ENCODE measurements around the gene IL1R1.
A peak's percentile ranks its signal among the peaks of the same experiment; 100 is the strongest.
"Not testable (repeated sequence)": the region's sequence is repeated elsewhere in the genome, so short reads cannot be mapped to it uniquely, and the experiment has no call there.

Gene IL1R1

DNA sequence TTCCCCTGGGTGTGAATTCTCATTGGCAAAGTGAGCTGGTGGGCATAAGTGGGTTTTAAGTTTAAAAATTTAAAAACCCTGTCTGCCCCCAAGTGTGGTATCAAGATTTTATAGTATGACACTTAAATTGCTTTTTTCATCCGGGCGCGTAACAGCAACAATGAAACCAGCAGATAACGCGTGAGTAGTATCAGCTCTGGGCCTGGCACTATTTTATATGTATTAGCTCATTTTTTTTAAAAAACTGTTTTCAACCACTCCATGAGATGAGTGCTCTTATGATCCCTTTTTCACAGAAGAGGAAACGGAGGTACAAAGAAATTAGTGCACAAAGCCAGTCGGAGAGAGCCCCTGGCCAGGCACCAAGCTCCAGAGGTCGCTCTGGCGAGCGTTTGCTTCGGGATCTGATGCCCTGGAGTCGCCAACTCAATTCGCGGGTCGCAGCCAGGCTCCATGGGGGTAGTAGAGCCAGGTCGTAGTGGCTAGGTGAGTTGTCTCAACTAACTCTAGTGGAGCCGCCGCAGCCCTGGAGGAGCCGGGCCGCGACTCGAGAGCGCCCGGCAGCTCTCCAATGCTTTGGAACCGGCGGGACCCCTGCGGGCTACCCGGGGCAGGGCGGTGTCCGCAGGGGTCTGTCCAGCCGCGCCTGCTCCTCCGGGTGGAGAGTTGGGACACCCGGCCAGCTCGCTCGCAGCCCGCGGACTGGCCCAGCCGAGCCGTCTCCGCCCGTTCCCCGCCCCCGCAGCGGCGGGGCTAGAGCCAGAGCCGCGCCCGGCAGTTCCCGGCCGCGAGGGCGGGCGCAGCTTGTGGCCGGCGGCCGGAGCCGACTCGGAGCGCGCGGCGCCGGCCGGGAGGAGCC lies at the start of gene IL1R1:
TSS of gene IL1R1 (plus strand) at position 777 of the 859 bp plus-strand sequence. CDS start 14,979 bp downstream, outside the sequence.
- peak; percentile 78 for DNase-seq (ENCODE audit: low read depth, low spot score)

- no peak for DNase-seq (ENCODE audit: low read depth, low spot score)
These were observed 48.9 kb upstream of the IL1R1 start for GRCh38 chr2:102093662-102094061.

- no peak for DNase-seq (ENCODE audit: low read depth, low spot score)
These were observed 47.6 kb upstream of the IL1R1 start for GRCh38 chr2:102094917-102095316.

DNA sequence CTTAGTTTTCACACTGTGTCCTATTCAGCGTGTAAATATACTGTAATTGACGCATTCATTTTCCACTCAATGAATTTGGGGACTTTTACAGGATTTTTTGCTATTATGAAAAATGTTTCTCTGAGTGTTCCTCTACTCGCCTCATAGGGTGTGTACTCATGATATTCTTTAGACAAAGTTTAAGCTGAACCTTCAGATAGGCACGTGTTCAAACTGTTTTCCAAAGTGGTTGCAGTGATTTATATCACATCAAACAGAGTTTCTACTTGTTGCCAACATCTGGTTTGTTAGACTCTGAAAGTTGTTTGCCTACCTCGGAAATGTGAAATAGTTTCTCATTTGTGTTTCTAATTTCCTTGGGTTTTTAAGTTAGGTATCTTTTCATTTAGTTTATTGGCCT lies 46.4 kb upstream of the IL1R1 start:
- DNase-seq (ENCODE audit: low read depth, low spot score) = no peak

DNA sequence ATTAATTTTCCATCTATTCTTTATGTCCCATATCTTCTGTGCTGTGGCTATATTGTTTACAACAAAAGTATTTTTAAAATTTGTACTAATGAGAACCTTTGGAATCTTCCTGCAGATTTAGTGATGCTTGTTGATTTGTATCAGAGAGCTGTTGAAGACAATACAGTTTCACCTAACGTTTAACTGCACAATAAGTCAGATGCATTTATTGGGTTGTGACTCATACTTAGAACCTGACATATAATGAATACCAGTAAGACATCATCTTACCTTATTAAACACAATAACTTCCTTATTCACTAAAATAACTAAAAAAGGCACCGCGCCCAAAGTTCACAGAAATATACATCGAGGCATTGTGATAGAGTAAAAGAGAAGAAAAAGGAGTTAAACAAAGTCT lies 43.8 kb upstream of the IL1R1 start:
- no peak for DNase-seq (ENCODE audit: low read depth, low spot score)

- DNase-seq (ENCODE audit: low read depth, low spot score) = peak; percentile 50
These were observed 42.8 kb upstream of the IL1R1 start for GRCh38 chr2:102099536-102100298.

DNA sequence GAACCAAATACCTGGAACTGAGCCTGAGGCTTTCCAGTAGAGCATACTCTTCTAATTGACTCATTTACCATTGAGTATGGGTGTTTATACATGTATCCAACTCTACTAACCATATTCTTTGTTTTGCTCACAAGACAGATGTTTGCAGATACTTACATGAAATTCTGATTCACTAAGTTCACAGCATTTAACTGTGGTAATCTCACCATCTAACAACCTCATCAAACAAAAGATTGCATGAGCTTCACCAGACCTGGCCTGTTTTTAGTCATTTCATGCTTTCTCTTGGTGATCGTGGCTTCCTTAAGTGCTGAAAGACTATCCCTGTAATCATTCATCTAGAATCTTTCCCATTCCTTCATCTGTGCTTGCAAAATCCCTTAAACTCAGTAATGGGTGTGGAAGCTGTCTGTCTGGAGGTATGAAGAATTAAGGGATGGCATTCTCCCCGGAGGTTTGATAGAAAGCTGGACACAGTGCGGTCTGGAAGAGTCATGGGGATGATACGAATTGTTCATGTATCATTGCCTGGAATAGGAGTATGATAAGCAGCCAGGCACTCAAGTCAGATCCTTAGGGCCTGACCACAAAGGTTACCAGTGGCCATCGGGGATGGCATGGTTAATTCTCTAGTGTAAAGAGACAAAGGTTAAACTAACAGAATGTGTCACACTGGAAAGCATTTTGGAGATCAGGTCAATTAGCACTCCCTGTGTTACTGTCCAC lies 42.0 kb upstream of the IL1R1 start:
- DNase-seq (ENCODE audit: low read depth, low spot score) = peak; percentile 12

- no peak for DNase-seq (ENCODE audit: low read depth, low spot score)
These were observed 41.3 kb upstream of the IL1R1 start for GRCh38 chr2:102101097-102101848.

DNA sequence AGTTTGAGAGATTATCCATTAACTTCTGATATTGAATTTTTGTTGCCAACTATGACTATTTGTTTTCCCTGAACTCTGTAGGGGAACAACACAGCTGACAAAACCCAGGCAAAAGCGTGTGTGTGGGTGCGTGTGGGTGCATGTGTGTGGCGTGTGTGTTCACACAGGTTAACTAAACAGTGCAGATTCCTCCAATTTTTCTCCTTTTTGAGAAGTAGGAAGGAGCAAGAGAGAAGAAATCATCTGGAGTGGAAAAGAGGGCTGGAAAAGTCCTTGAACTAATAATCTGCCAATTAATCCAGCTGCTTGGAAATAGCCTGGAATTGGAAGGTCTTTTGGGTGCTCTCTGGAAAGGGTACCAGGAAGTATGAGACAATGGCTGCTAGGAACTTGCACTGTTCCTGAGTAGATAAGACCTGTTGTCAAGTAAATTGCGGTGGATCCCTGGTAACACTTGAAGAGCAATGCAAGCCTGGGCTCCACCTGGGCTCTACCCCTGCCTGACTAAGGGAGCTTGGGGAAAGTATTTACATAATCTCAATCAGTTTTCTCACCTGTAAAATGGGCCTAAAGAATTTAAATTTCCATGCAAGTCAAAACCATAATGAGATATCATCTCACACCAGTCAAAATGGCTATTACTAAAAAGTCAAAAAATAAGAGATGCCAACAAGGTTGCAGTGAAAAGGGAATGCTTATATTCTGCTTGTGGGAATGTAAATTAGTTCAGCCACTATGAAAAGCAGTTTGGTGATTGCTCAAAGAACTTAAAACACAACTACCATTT lies 40.5 kb upstream of the IL1R1 start:
- no peak for DNase-seq (ENCODE audit: low read depth, low spot score)

DNA sequence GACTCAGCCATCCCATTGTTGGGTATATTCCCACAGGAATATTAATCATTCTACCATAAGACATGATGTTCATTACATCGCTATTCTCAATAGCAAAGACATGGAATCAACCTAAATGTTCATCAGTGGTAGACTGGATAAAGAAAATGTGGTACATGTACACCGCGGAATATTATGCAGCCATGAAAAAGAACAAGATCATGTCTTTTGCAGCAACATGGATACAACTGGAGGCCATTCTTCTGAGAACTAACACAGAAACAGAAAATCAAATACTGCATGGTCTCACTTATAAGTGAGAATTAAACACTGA lies 40.0 kb upstream of the IL1R1 start:
- not testable (repeated sequence) for DNase-seq (ENCODE audit: low read depth, low spot score)

- no peak for DNase-seq (ENCODE audit: low read depth, low spot score)
These were observed 39.3 kb upstream of the IL1R1 start for GRCh38 chr2:102103284-102103683.

GRCh38 chr2:102103992-102104871 lies 38.3 kb upstream of the IL1R1 start:
- DNase-seq (ENCODE audit: low read depth, low spot score) = peak; percentile 12

DNA sequence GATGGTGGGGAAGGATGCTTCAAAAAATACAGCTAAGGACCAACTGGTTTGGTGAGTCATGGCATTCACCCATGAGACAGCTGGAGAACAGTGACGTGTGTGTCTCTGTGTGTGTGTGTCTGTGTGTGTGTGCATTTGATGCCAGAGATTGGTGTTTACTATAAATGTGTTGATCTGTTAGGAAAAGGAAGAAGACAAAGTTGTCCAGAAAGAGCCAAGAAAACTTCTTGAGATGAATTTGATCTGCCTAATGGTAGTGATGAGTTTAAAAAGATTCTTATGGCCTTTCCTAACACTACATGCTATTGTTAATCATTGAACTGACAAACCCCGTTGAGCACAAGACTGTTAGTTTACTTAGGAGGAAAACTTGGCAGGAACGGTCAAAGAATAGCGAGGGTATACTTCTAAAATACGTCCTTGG lies 36.4 kb upstream of the IL1R1 start:
- no peak for DNase-seq (ENCODE audit: low read depth, low spot score)

GRCh38 chr2:102106813-102107740 lies 35.5 kb upstream of the IL1R1 start:
- not testable (repeated sequence) for DNase-seq (ENCODE audit: low read depth, low spot score)

GRCh38 chr2:102107741-102108070 lies 34.8 kb upstream of the IL1R1 start:
- no peak for DNase-seq (ENCODE audit: low read depth, low spot score)

DNA sequence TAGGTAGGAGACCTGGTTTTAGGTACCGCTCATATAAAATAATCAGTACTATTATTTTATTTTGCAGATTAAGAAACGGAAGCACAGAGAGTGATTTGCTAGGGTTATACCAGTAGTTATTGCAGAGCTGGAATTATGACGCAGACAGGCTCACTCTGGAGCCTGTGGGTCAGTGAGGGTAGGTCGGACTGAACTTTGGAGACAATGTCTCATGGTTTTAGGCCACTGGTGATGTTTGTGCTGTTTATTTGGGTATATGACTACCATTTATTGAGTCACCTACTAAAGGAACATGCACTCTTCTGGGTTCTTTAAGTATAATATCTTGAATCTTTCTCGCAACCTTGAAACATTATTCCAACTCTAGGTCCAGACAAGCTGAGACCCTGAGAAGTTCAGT lies 33.5 kb upstream of the IL1R1 start:
- DNase-seq (ENCODE audit: low read depth, low spot score) = no peak

DNA sequence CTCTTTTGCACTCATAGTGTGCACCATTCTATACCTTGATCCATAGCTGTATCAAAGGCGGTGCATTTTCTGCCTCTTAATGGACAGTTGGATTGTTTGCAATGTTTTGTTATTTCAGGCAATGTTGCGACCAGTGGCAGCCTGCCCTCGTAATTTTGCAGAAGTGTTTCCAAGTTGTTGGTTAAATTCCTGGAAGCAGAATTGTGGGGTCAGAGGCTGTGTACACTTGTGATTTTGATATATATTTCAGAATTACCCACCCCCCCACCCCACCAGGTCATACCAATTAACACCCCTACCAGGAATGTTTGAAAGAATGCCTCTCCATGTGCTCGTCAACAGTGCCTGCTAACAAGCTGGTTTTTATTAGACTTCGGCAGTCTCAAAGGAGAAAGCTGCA lies 32.4 kb upstream of the IL1R1 start:
- no peak for DNase-seq (ENCODE audit: low read depth, low spot score)

- no peak for DNase-seq (ENCODE audit: low read depth, low spot score)
These were observed 31.8 kb upstream of the IL1R1 start for GRCh38 chr2:102110596-102111334.
